Astrocyte (in vitro differentiated cells and primary cell): ENCODE data around the gene ASXL1. TPM values are rescaled to one million over a fixed set of nuclear protein-coding genes. Genes with fewer than 3 reads are reported as not detected.

Source experiments
- DNase-seq: peaks from one replicate; pipeline ENCODE4 v3.0.0-alpha.2; 2010; ENCODE audit warnings: low read depth
- FAIRE-seq: peaks from 2 replicates; lab custom pipeline; 2011; peaks lifted over from hg19 to GRCh38; lab: Jason Lieb, UNC
- H2AFZ ChIP-seq: 2 replicates; pipeline ENCODE4 v1.6.0; 2012; ENCODE audit warnings: low read depth, low read length, inconsistent platforms
- H3K27ac ChIP-seq: 2 replicates; pipeline ENCODE4 v1.5.1; 2011; ENCODE audit warnings: low read depth, low read length, inconsistent platforms
- H3K27me3 ChIP-seq: 2 replicates; pipeline ENCODE4 v1.6.0; 2011; ENCODE audit warnings: low read length, inconsistent platforms; ENCODE audit not compliant: insufficient read depth
- H3K36me3 ChIP-seq: 2 replicates; pipeline ENCODE4 v1.5.1; 2011; ENCODE audit warnings: low read length, inconsistent platforms; ENCODE audit not compliant: insufficient read depth
- H3K4me1 ChIP-seq: 2 replicates; pipeline ENCODE4 v1.5.1; 2011; ENCODE audit warnings: low read length, inconsistent platforms; ENCODE audit not compliant: insufficient read depth
- H3K4me2 ChIP-seq: 2 replicates; pipeline ENCODE4 v1.6.0; 2012; ENCODE audit warnings: low read length, inconsistent platforms
- H3K4me3 ChIP-seq: 2 replicates; pipeline ENCODE4 v1.5.1; 2011; ENCODE audit warnings: low read depth, mild to moderate bottlenecking, low read length, inconsistent platforms; ENCODE audit not compliant: insufficient read depth
- H3K79me2 ChIP-seq: 2 replicates; pipeline ENCODE4 v1.6.0; 2012; ENCODE audit warnings: mild to moderate bottlenecking, low read length, inconsistent platforms; ENCODE audit not compliant: insufficient read depth
- H3K9ac ChIP-seq: 2 replicates; pipeline ENCODE4 v1.6.0; 2012; ENCODE audit warnings: mild to moderate bottlenecking, low read length, inconsistent platforms
- H3K9me3 ChIP-seq: 2 replicates; pipeline ENCODE4 v1.5.1; 2012; ENCODE audit warnings: low read depth, mild to moderate bottlenecking, low read length, inconsistent platforms; ENCODE audit not compliant: insufficient read depth
- H4K20me1 ChIP-seq: 2 replicates; pipeline ENCODE4 v1.6.0; 2012; ENCODE audit warnings: low read length, inconsistent platforms; ENCODE audit not compliant: insufficient read depth
- H3K27ac Mint-ChIP-seq: one replicate; pipeline ENCODE4 v1.8.0; 2021; ENCODE audit warnings: mild to moderate bottlenecking, mixed read lengths; ENCODE audit not compliant: unreplicated experiment
- H3K27me3 Mint-ChIP-seq: one replicate; pipeline ENCODE4 v1.8.0; 2021; ENCODE audit warnings: low read depth, mixed read lengths; ENCODE audit not compliant: unreplicated experiment
- H3K36me3 Mint-ChIP-seq: one replicate; pipeline ENCODE4 v1.8.0; 2021; ENCODE audit warnings: low read depth, mixed read lengths; ENCODE audit not compliant: unreplicated experiment
- H3K4me1 Mint-ChIP-seq: one replicate; pipeline ENCODE4 v1.8.0; 2021; ENCODE audit warnings: low read depth, mixed read lengths; ENCODE audit not compliant: unreplicated experiment
- H3K4me3 Mint-ChIP-seq: one replicate; pipeline ENCODE4 v1.8.0; 2021; ENCODE audit warnings: mild to moderate bottlenecking, moderate library complexity, mixed read lengths; ENCODE audit not compliant: unreplicated experiment
- H3K9me3 Mint-ChIP-seq: one replicate; pipeline ENCODE4 v1.8.0; 2021; ENCODE audit warnings: mild to moderate bottlenecking, mixed read lengths; ENCODE audit not compliant: unreplicated experiment
- EZH2 ChIP-seq: IDR thresholded peaks from 2 replicates; pipeline ENCODE4 v1.6.1; 2012; ENCODE audit warnings: mild to moderate bottlenecking, low read length, inconsistent platforms; ENCODE audit not compliant: insufficient read depth
- total RNA-seq: library from RNA; stranded (reverse); gene quantifications from 2 replicates; pipeline ENCODE4 v1.2.1, GENCODE V29; 2021
- TF ChIP-seq, protein P1 (sequence below): IDR thresholded peaks from 2 replicates; pipeline ENCODE4 v1.5.1; 2011; ENCODE audit warnings: low read depth, mild to moderate bottlenecking, inconsistent platforms, low read length, moderate library complexity; ENCODE audit not compliant: insufficient read depth

The ASXL1 gene
- total RNA-seq, 1 donor from 2014 or later: 62.4 TPM

DNA sequence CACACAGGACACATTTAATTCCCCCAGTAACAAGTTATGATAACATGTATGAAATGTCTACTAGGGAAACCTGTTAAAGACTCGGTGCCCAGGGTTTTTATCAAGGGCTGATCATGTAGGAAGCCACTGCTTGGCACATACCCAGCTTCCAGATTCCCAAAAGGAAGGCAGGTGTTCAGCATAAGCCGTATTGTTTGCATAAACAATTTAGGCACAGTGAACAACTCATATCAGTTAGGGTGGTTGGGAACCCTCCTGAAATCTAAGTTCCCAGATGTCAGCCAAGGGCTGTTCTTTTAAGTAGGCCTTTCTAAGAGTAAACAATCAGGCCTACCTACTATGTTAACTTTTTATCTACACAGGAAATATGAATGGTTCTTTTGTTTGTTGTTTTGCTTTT is 74.1 kb downstream of the ASXL1 start:
- H2AFZ ChIP-seq: no peak overlapping the region
- DNase-seq: no peak
- FAIRE-seq: no peak
- no peak overlapping the region for H3K27ac Mint-ChIP-seq
- H3K4me1 ChIP-seq: no peaks in the 10 kb centered on the region
- H3K9me3 Mint-ChIP-seq: no peaks in the 10 kb centered on the region
- TF ChIP-seq, protein P1, sequence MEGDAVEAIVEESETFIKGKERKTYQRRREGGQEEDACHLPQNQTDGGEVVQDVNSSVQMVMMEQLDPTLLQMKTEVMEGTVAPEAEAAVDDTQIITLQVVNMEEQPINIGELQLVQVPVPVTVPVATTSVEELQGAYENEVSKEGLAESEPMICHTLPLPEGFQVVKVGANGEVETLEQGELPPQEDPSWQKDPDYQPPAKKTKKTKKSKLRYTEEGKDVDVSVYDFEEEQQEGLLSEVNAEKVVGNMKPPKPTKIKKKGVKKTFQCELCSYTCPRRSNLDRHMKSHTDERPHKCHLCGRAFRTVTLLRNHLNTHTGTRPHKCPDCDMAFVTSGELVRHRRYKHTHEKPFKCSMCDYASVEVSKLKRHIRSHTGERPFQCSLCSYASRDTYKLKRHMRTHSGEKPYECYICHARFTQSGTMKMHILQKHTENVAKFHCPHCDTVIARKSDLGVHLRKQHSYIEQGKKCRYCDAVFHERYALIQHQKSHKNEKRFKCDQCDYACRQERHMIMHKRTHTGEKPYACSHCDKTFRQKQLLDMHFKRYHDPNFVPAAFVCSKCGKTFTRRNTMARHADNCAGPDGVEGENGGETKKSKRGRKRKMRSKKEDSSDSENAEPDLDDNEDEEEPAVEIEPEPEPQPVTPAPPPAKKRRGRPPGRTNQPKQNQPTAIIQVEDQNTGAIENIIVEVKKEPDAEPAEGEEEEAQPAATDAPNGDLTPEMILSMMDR: no peak
- no peak for TF ChIP-seq EZH2
- no peaks in the 10 kb centered on the region for H3K4me1 Mint-ChIP-seq
- H3K9ac ChIP-seq: no peak overlapping the region
- peaks cover 65% of the 10 kb centered on the region for H4K20me1 ChIP-seq
- peaks cover 51% of the 10 kb centered on the region for H3K36me3 Mint-ChIP-seq
- H3K79me2 ChIP-seq: peaks cover 31% of the 10 kb centered on the region
- H3K36me3 ChIP-seq: peaks cover 76% of the 10 kb centered on the region
- no peaks in the 10 kb centered on the region for H3K9me3 ChIP-seq
- H3K27me3 Mint-ChIP-seq: no peaks in the 10 kb centered on the region
- no peak overlapping the region for H3K4me3 Mint-ChIP-seq
- no peak overlapping the region for H3K4me2 ChIP-seq
- no peak overlapping the region for H3K4me3 ChIP-seq
- no peaks in the 10 kb centered on the region for H3K27me3 ChIP-seq
- no peak overlapping the region for H3K27ac ChIP-seq

GRCh38 chr20:32433311-32434021 is 75.3 kb downstream of the ASXL1 start:
- H3K36me3 Mint-ChIP-seq: peaks cover 52% of the 10 kb centered on the region
- no peak overlapping the region for H3K27ac ChIP-seq
- no peaks in the 10 kb centered on the region for H3K27me3 ChIP-seq
- no peak overlapping the region for H3K27ac Mint-ChIP-seq
- TF ChIP-seq, protein P1: no peak
- no peak for TF ChIP-seq EZH2
- H3K4me2 ChIP-seq: no peak overlapping the region
- H3K4me1 ChIP-seq: no peaks in the 10 kb centered on the region
- peaks cover 65% of the 10 kb centered on the region for H4K20me1 ChIP-seq
- no peaks in the 10 kb centered on the region for H3K27me3 Mint-ChIP-seq
- H2AFZ ChIP-seq: no peak overlapping the region
- DNase-seq (no peak), FAIRE-seq (no peak)
- no peaks in the 10 kb centered on the region for H3K9me3 Mint-ChIP-seq
- no peaks in the 10 kb centered on the region for H3K4me1 Mint-ChIP-seq
- peaks cover 27% of the 10 kb centered on the region for H3K79me2 ChIP-seq
- peaks cover 76% of the 10 kb centered on the region for H3K36me3 ChIP-seq
- no peak overlapping the region for H3K9ac ChIP-seq
- H3K9me3 ChIP-seq: no peaks in the 10 kb centered on the region
- no peak overlapping the region for H3K4me3 ChIP-seq
- no peak overlapping the region for H3K4me3 Mint-ChIP-seq

DNA sequence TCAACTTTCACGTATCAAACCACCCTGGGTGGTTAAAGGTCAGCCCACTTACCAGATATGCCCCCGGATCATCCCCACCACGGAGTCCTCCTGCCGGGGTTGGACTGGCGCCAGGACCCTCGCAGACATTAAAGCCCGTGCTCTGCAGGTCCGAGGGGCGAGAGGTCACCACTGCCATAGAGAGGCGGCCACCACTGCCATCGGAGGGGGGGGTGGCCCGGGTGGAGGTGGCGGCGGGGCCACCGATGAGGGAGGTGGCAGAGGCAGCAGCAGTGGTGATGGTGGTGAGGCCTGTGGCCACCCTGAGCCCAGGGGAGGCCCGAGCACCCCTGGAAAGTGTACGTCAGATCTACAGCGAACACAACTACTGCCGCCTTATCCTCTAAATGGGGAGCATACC is 76.3 kb downstream of the ASXL1 start:
- TF ChIP-seq, protein P1: no peak
- no peak for TF ChIP-seq EZH2
- H3K4me2 ChIP-seq: no peak overlapping the region
- no peak overlapping the region for H2AFZ ChIP-seq
- no peaks in the 10 kb centered on the region for H3K9me3 Mint-ChIP-seq
- peaks cover 4% of the 10 kb centered on the region for H3K4me1 ChIP-seq
- no peak overlapping the region for H3K9ac ChIP-seq
- H3K27ac ChIP-seq: no peak overlapping the region
- peaks cover 68% of the 10 kb centered on the region for H4K20me1 ChIP-seq
- no peaks in the 10 kb centered on the region for H3K9me3 ChIP-seq
- peaks cover 73% of the 10 kb centered on the region for H3K36me3 ChIP-seq
- peaks cover 27% of the 10 kb centered on the region for H3K79me2 ChIP-seq
- peaks cover 6% of the 10 kb centered on the region for H3K4me1 Mint-ChIP-seq
- DNase-seq (no peak), FAIRE-seq (no peak)
- H3K27me3 ChIP-seq: no peaks in the 10 kb centered on the region
- H3K27ac Mint-ChIP-seq: no peak overlapping the region
- H3K4me3 ChIP-seq: no peak overlapping the region
- H3K4me3 Mint-ChIP-seq: no peak overlapping the region
- peaks cover 53% of the 10 kb centered on the region for H3K36me3 Mint-ChIP-seq
- H3K27me3 Mint-ChIP-seq: no peaks in the 10 kb centered on the region
